PC-9 (cell line): ENCODE data around the gene PIK3C3. TPM values are rescaled to one million over a fixed set of nuclear protein-coding genes. Genes with fewer than 3 reads are reported as not detected.

Experiments used
- BruUV-seq: library from RNA; stranded (reverse); fragments of 400-500 nt; replicated peaks from 2 replicates; lab custom pipeline; 2021; lab: Mats Ljungman, UMichigan
- CTCF ChIA-PET: fragments of 300-600 bp; sonication (Branson Sonifier 250); formaldehyde crosslinking; loops from one replicate; lab custom pipeline; 2022; ENCODE audit warnings: antibody characterized with exemption; lab: Charles Lee
- POLR2A ChIA-PET: fragments of 300-600 bp; sonication (Branson Sonifier 250); formaldehyde crosslinking; loops from one replicate; lab custom pipeline; 2022; ENCODE audit warnings: antibody characterized with exemption; ENCODE audit not compliant: unreplicated experiment; lab: Charles Lee
- DNase-seq, 2 experiments: peaks; one replicate each; pipeline versions ENCODE4 v3.0.0 to v3.0.0-alpha.2; 2015 to 2022; ENCODE audit warnings: mixed read lengths in 1 of 2
- H2AFZ ChIP-seq: fragments of 200-600 bp; sonication (generic); 2 replicates; pipeline ENCODE4 v1.8.1; 2017; ENCODE audit warnings: antibody characterized with exemption
- H3F3A ChIP-seq: fragments of 200-600 bp; sonication (generic); 2 replicates; pipeline ENCODE4 v1.8.1; 2017; ENCODE audit warnings: antibody characterized with exemption, mild to moderate bottlenecking, low read depth; ENCODE audit not compliant: insufficient read depth
- H3K27ac ChIP-seq: fragments of 200-600 bp; sonication (generic); 2 replicates; pipeline ENCODE4 v1.6.1; 2016; ENCODE audit warnings: mixed run types
- H3K27me3 ChIP-seq: fragments of 200-600 bp; sonication (generic); 2 replicates; pipeline ENCODE4 v1.6.1; 2016; ENCODE audit warnings: low read depth, mixed run types; ENCODE audit not compliant: insufficient read depth
- H3K36me3 ChIP-seq: fragments of 200-600 bp; sonication (generic); 2 replicates; pipeline ENCODE4 v1.6.1; 2016; ENCODE audit warnings: low read depth, mixed run types
- H3K4me1 ChIP-seq: fragments of 200-600 bp; sonication (generic); replicated peaks from 2 replicates; pipeline ENCODE4 v1.6.1; 2016; ENCODE audit warnings: mixed run types; ENCODE audit not compliant: insufficient read depth
- H3K4me2 ChIP-seq: fragments of 200-600 bp; sonication (generic); 2 replicates; pipeline ENCODE4 v1.6.1; 2017; ENCODE audit warnings: mixed run types
- H3K4me3 ChIP-seq: fragments of 200-600 bp; sonication (generic); 2 replicates; pipeline ENCODE4 v1.6.1; 2016; ENCODE audit warnings: mixed run types
- H3K79me2 ChIP-seq: fragments of 200-600 bp; sonication (generic); 2 replicates; pipeline ENCODE4 v1.6.1; 2017; ENCODE audit warnings: low read depth, mixed run types
- H3K9me2 ChIP-seq: fragments of 200-600 bp; sonication (generic); 2 replicates; pipeline ENCODE4 v1.8.1; 2017; ENCODE audit warnings: mild to moderate bottlenecking; ENCODE audit not compliant: insufficient read depth
- H3K9me3 ChIP-seq: fragments of 200-600 bp; sonication (generic); 2 replicates; pipeline ENCODE4 v1.8.1; 2016; ENCODE audit warnings: low read depth; ENCODE audit not compliant: insufficient read depth
- H4K20me1 ChIP-seq: fragments of 200-600 bp; sonication (generic); 2 replicates; pipeline ENCODE4 v1.8.1; 2017; ENCODE audit not compliant: insufficient read depth
- EZH2 ChIP-seq: fragments of 200-600 bp; sonication (generic); IDR thresholded peaks from 2 replicates; pipeline ENCODE4 v1.8.0; 2017; ENCODE audit warnings: antibody characterized with exemption, low read depth
- intact Hi-C: fragments of 100-400 bp; cut with micrococcal nuclease; formaldehyde crosslinking; loops from one replicate; pipeline ENCODE4 v1.10.0; 2022; ENCODE audit not compliant: unreplicated experiment
- total RNA-seq: library from RNA; stranded (reverse); gene quantifications from 2 replicates; pipeline ENCODE4 v1.2.3, GENCODE V29; 2021
- TF ChIP-seq, protein P1 (sequence below): fragments of 200-600 bp; sonication (generic); conservative IDR thresholded peaks from 2 replicates; pipeline ENCODE4 v1.6.1; 2017; ENCODE audit warnings: mixed run types, antibody characterized with exemption, mild to moderate bottlenecking, moderate library complexity

The PIK3C3 gene
- total RNA-seq, 1 experiment from 2014 or later, result 31.4 TPM

GRCh38 chr18:42080340-42080739, 125.3 kb downstream of the PIK3C3 start:
- POLR2A ChIA-PET, result no interaction called here
- Histone ChIP-seq H3K27ac (no peak overlapping the region), H3K36me3 (no peaks in the 10 kb centered on the region), H3K4me1 (no peaks in the 10 kb centered on the region), H3K9me2 (no peaks in the 10 kb centered on the region), H4K20me1 (no peaks in the 10 kb centered on the region), H3K4me3 (no peak overlapping the region), H3F3A (no peaks in the 10 kb centered on the region), H3K4me2 (no peak overlapping the region), H3K27me3 (no peaks in the 10 kb centered on the region), H3K79me2 (no peaks in the 10 kb centered on the region), H2AFZ (no peak overlapping the region), H3K9me3 (no peaks in the 10 kb centered on the region)
- BruUV-seq, result no TSS peak
- no peak for DNase-seq
- intact Hi-C loops, result no loop called here
- CTCF ChIA-PET, result no interaction called here
- TF ChIP-seq EZH2, result no peak
- TF ChIP-seq, protein P1, sequence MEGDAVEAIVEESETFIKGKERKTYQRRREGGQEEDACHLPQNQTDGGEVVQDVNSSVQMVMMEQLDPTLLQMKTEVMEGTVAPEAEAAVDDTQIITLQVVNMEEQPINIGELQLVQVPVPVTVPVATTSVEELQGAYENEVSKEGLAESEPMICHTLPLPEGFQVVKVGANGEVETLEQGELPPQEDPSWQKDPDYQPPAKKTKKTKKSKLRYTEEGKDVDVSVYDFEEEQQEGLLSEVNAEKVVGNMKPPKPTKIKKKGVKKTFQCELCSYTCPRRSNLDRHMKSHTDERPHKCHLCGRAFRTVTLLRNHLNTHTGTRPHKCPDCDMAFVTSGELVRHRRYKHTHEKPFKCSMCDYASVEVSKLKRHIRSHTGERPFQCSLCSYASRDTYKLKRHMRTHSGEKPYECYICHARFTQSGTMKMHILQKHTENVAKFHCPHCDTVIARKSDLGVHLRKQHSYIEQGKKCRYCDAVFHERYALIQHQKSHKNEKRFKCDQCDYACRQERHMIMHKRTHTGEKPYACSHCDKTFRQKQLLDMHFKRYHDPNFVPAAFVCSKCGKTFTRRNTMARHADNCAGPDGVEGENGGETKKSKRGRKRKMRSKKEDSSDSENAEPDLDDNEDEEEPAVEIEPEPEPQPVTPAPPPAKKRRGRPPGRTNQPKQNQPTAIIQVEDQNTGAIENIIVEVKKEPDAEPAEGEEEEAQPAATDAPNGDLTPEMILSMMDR, result no peak

GRCh38 chr18:42082415-42083234, 127.6 kb downstream of the PIK3C3 start:
- H4K20me1 ChIP-seq, result no peaks in the 10 kb centered on the region
- H3K36me3 ChIP-seq, result no peaks in the 10 kb centered on the region
- H3K9me2 ChIP-seq, result no peaks in the 10 kb centered on the region
- POLR2A ChIA-PET, result no interaction called here
- H2AFZ ChIP-seq, result no peak overlapping the region
- CTCF ChIA-PET, result no interaction called here
- intact Hi-C loops, result no loop called here
- H3K27me3 ChIP-seq, result no peaks in the 10 kb centered on the region
- peaks cover 6% of the 10 kb centered on the region; the same call in 1 of the 2 replicates for H3F3A ChIP-seq
- H3K9me3 ChIP-seq, result no peaks in the 10 kb centered on the region
- H3K4me2 ChIP-seq, result no peak overlapping the region
- H3K27ac ChIP-seq, result no peak overlapping the region
- no TSS peak for BruUV-seq
- DNase-seq, result no peak
- peaks cover 10% of the 10 kb centered on the region for H3K4me1 ChIP-seq
- H3K79me2 ChIP-seq, result no peaks in the 10 kb centered on the region
- no peak overlapping the region for H3K4me3 ChIP-seq
- TF ChIP-seq EZH2, result no peak
- TF ChIP-seq, protein P1, result no peak

DNA sequence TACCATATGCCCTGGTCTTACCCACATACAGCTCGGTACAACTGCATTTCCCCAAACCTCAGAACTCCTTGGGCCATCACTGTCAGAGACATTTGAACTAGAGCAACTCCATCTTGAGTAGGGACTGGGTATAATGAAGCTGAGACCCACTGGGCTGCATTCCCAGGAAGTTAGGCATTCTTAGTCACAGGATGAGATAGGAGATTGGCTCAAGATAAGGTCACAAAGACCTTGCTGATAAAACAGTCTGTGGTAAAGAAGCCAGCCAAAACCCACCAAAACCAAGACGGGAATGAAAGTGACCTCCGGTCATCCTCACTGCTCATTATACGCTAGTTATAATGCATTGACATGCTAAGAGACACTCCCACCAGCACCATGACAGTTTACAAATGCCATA, 131.3 kb downstream of the PIK3C3 start:
- TF ChIP-seq, protein P1, result no peak
- no peak for TF ChIP-seq EZH2
- Histone ChIP-seq H3K27me3 (no peaks in the 10 kb centered on the region), H3K4me1 (peaks cover 10% of the 10 kb centered on the region), H3K9me2 (no peaks in the 10 kb centered on the region), H3K4me2 (peak overlapping the region; percentile 16; the same call in 1 of the 2 replicates), H4K20me1 (no peaks in the 10 kb centered on the region), H3F3A (peaks cover 6% of the 10 kb centered on the region; the same call in 1 of the 2 replicates), H2AFZ (no peak overlapping the region), H3K27ac (peak overlapping the region; percentile 37; the same call in 1 of the 2 replicates), H3K4me3 (no peak overlapping the region), H3K36me3 (no peaks in the 10 kb centered on the region), H3K79me2 (no peaks in the 10 kb centered on the region), H3K9me3 (no peaks in the 10 kb centered on the region)
- no TSS peak for BruUV-seq
- ChIA-PET CTCF (no interaction called here), POLR2A (no interaction called here)
- DNase-seq, result peak; percentile 25 to 54
- intact Hi-C loops, result no loop called here
